ENCODE results near the gene AMDHD2.

- TF ChIP-seq POLR2A (IDR thresholded peaks at IDR 0.05), result no peak
- TF ChIP-seq, protein P1, sequence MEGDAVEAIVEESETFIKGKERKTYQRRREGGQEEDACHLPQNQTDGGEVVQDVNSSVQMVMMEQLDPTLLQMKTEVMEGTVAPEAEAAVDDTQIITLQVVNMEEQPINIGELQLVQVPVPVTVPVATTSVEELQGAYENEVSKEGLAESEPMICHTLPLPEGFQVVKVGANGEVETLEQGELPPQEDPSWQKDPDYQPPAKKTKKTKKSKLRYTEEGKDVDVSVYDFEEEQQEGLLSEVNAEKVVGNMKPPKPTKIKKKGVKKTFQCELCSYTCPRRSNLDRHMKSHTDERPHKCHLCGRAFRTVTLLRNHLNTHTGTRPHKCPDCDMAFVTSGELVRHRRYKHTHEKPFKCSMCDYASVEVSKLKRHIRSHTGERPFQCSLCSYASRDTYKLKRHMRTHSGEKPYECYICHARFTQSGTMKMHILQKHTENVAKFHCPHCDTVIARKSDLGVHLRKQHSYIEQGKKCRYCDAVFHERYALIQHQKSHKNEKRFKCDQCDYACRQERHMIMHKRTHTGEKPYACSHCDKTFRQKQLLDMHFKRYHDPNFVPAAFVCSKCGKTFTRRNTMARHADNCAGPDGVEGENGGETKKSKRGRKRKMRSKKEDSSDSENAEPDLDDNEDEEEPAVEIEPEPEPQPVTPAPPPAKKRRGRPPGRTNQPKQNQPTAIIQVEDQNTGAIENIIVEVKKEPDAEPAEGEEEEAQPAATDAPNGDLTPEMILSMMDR (IDR thresholded peaks at IDR 0.05), result no peak
These were observed 11.2 kb downstream of the AMDHD2 start, which contains the start of gene CEMP1 for GRCh38 chr16:2531371-2531695.
